DND-41 (cell line): ENCODE measurements around the gene ARHGAP6.

Experiments used
- ATAC-seq: fragments of 200-7000 bp; cut with Tn5 transposase; 3 replicates; pipeline ENCODE4 v1.9.1; 2021; ENCODE audit warnings: low read depth; ENCODE audit not compliant: insufficient read depth
- DNase-seq: peaks from one replicate; pipeline ENCODE4 v3.0.0-alpha.2; 2020
- H2AFZ ChIP-seq: 2 replicates; pipeline ENCODE4 v1.6.0; 2012; ENCODE audit warnings: low read depth, low read length
- H3K27ac ChIP-seq: 2 replicates; pipeline ENCODE4 v1.5.1; 2012; ENCODE audit warnings: low read length, inconsistent platforms
- H3K27me3 ChIP-seq: fragments of 200-600 bp; sonication (generic); 2 replicates; pipeline ENCODE4 v1.6.0; 2012; ENCODE audit warnings: low read length, mild to moderate bottlenecking, inconsistent platforms; ENCODE audit not compliant: insufficient read depth, poor library complexity
- H3K36me3 ChIP-seq: 2 replicates; pipeline ENCODE4 v1.5.1; 2012; ENCODE audit warnings: low read length, inconsistent platforms; ENCODE audit not compliant: insufficient read depth
- H3K4me1 ChIP-seq: 2 replicates; pipeline ENCODE4 v1.5.1; 2012; ENCODE audit warnings: mild to moderate bottlenecking, low read length; ENCODE audit not compliant: insufficient read depth
- H3K4me2 ChIP-seq: 2 replicates; pipeline ENCODE4 v1.6.0; 2012; ENCODE audit warnings: mild to moderate bottlenecking, moderate library complexity, low read length, inconsistent platforms; ENCODE audit not compliant: insufficient read depth
- H3K4me3 ChIP-seq, 2 experiments: fragments of 200-600 bp in 1 of 2; shearing (Covaris generic) in 1 of 2; 2 replicates each; pipeline ENCODE4 v1.5.1; 2012 to 2016; ENCODE audit warnings: inconsistent platforms in 2 of 2, low read length in 2 of 2, mild to moderate bottlenecking in 2 of 2, low read depth in 1 of 2, moderate library complexity in 1 of 2
- H3K79me2 ChIP-seq: 2 replicates; pipeline ENCODE4 v1.6.0; 2012; ENCODE audit warnings: low read length, inconsistent platforms; ENCODE audit not compliant: insufficient read depth
- H3K9ac ChIP-seq: 2 replicates; pipeline ENCODE4 v1.6.0; 2012; ENCODE audit warnings: low read depth, mild to moderate bottlenecking, inconsistent platforms, low read length, moderate library complexity
- H3K9me3 ChIP-seq: 2 replicates; pipeline ENCODE4 v1.5.1; 2012; ENCODE audit warnings: low read length, moderate library complexity, mild to moderate bottlenecking, inconsistent platforms; ENCODE audit not compliant: insufficient read depth, severe bottlenecking
- H4K20me1 ChIP-seq: 2 replicates; pipeline ENCODE4 v1.6.0; 2012; ENCODE audit warnings: low read length; ENCODE audit not compliant: insufficient read depth
- CTCF ChIP-seq: IDR thresholded peaks from 2 replicates; pipeline ENCODE4 v1.5.1; 2012; ENCODE audit warnings: borderline replicate concordance, low read length, moderate library complexity, mild to moderate bottlenecking; ENCODE audit not compliant: poor library complexity, severe bottlenecking; ENCODE audit errors: extremely low read depth
- EZH2 ChIP-seq: IDR thresholded peaks from 3 replicates; pipeline ENCODE4 v1.6.1; 2012; ENCODE audit warnings: borderline replicate concordance, low read depth, mild to moderate bottlenecking, moderate library complexity, low read length, inconsistent platforms; ENCODE audit not compliant: severe bottlenecking

The ARHGAP6 gene

GRCh38 chrX:11164433-11164832 lies 501.3 kb downstream of the ARHGAP6 start:
- H3K27ac ChIP-seq, result no peak overlapping the region
- no peaks in the 10 kb centered on the region for H3K9me3 ChIP-seq
- ATAC-seq (no peak), DNase-seq (no peak)
- H4K20me1 ChIP-seq, result no peaks in the 10 kb centered on the region
- no peaks in the 10 kb centered on the region for H3K79me2 ChIP-seq
- H3K4me3 ChIP-seq, result no peak overlapping the region
- H3K9ac ChIP-seq, result no peak overlapping the region
- no peaks in the 10 kb centered on the region for H3K27me3 ChIP-seq
- TF ChIP-seq EZH2, result no peak
- no peak for TF ChIP-seq CTCF
- no peaks in the 10 kb centered on the region for H3K36me3 ChIP-seq
- no peaks in the 10 kb centered on the region for H3K4me1 ChIP-seq
- no peak overlapping the region for H3K4me2 ChIP-seq
- H2AFZ ChIP-seq, result no peak overlapping the region

GRCh38 chrX:11159149-11159548 lies 506.6 kb downstream of the ARHGAP6 start:
- H3K27me3 ChIP-seq, result no peaks in the 10 kb centered on the region
- H3K4me2 ChIP-seq, result no peak overlapping the region
- H3K9me3 ChIP-seq, result no peaks in the 10 kb centered on the region
- H2AFZ ChIP-seq, result no peak overlapping the region
- TF ChIP-seq EZH2 (no peak), CTCF (no peak)
- DNase-seq (no peak), ATAC-seq (no peak)
- H3K9ac ChIP-seq, result no peak overlapping the region
- H3K27ac ChIP-seq, result no peak overlapping the region
- no peaks in the 10 kb centered on the region for H3K36me3 ChIP-seq
- H3K79me2 ChIP-seq, result no peaks in the 10 kb centered on the region
- no peaks in the 10 kb centered on the region for H4K20me1 ChIP-seq
- no peak overlapping the region for H3K4me3 ChIP-seq
- H3K4me1 ChIP-seq, result no peaks in the 10 kb centered on the region

- no peaks in the 10 kb centered on the region for H3K79me2 ChIP-seq
- H3K4me1 ChIP-seq, result no peaks in the 10 kb centered on the region
- no peak overlapping the region for H3K27ac ChIP-seq
- no peak overlapping the region for H3K4me2 ChIP-seq
- no peak for DNase-seq
- TF ChIP-seq CTCF (no peak), EZH2 (no peak)
- H3K9ac ChIP-seq, result no peak overlapping the region
- no peaks in the 10 kb centered on the region for H3K36me3 ChIP-seq
- H2AFZ ChIP-seq, result no peak overlapping the region
- H4K20me1 ChIP-seq, result no peaks in the 10 kb centered on the region
- H3K9me3 ChIP-seq, result no peaks in the 10 kb centered on the region
- no peaks in the 10 kb centered on the region for H3K27me3 ChIP-seq
- H3K4me3 ChIP-seq, result no peak overlapping the region
- no peak for ATAC-seq
These were observed 513.7 kb downstream of the ARHGAP6 start for GRCh38 chrX:11151799-11152559.
